Astrocyte (in vitro differentiated cells and primary cell): Measurements from ENCODE around the gene CYGB.

ENCODE experiments used
- CTCF ChIP-seq: IDR thresholded peaks from 2 replicates; pipeline ENCODE4 v1.5.1; 2011; ENCODE audit warnings: low read depth, mild to moderate bottlenecking, inconsistent platforms, low read length, moderate library complexity; ENCODE audit not compliant: insufficient read depth
- EZH2 ChIP-seq: IDR thresholded peaks from 2 replicates; pipeline ENCODE4 v1.6.1; 2012; ENCODE audit warnings: mild to moderate bottlenecking, low read length, inconsistent platforms; ENCODE audit not compliant: insufficient read depth

GRCh38 chr17:76566988-76567431 is 29.5 kb upstream of the CYGB start:
- no peak for TF ChIP-seq EZH2
- no peak for TF ChIP-seq CTCF
